IgD-negative memory B cell (primary cell): ENCODE measurements around the gene CD320. TPM values are rescaled to one million over a fixed set of nuclear protein-coding genes. Genes with fewer than 3 reads are reported as not detected.
"Not testable (repeated sequence)": the region's sequence is repeated elsewhere in the genome, so short reads cannot be mapped to it uniquely, and the experiment has no call there.

Experiments used
- H3K27ac Mint-ChIP-seq, 3 donors: one replicate each; pipeline ENCODE4 v1.8.0; 2020 to 2022; ENCODE audit warnings: mild to moderate bottlenecking in 3 of 3, mixed read lengths in 3 of 3, moderate library complexity in 1 of 3
- H3K27me3 Mint-ChIP-seq: one replicate; pipeline ENCODE4 v1.8.0; 2021; ENCODE audit warnings: mixed read lengths
- H3K36me3 Mint-ChIP-seq: one replicate; pipeline ENCODE4 v1.8.0; 2020; ENCODE audit warnings: mild to moderate bottlenecking, mixed read lengths
- H3K4me1 Mint-ChIP-seq, 3 donors: one replicate each; pipeline ENCODE4 v1.8.0; 2020 to 2022; ENCODE audit warnings: mixed read lengths in 3 of 3, mild to moderate bottlenecking in 1 of 3
- H3K4me3 Mint-ChIP-seq, 4 donors: one replicate each; pipeline ENCODE4 v1.8.0; 2020 to 2022; ENCODE audit warnings: mild to moderate bottlenecking in 4 of 4, mixed read lengths in 4 of 4, moderate library complexity in 3 of 4
- H3K9me3 Mint-ChIP-seq, 3 donors: one replicate each; pipeline ENCODE4 v1.8.0; 2020 to 2021; ENCODE audit warnings: mixed read lengths in 3 of 3, mild to moderate bottlenecking in 1 of 3
- polyA plus RNA-seq: library from polyadenylated mRNA; unstranded; fragments of 300-500 nt; fragmentation: Illumina TruSeq; gene quantifications from one replicate; pipeline ENCODE4 v1.2.3, GENCODE V29; 2021

The CD320 gene
- polyA plus RNA-seq: 34.4 TPM

DNA sequence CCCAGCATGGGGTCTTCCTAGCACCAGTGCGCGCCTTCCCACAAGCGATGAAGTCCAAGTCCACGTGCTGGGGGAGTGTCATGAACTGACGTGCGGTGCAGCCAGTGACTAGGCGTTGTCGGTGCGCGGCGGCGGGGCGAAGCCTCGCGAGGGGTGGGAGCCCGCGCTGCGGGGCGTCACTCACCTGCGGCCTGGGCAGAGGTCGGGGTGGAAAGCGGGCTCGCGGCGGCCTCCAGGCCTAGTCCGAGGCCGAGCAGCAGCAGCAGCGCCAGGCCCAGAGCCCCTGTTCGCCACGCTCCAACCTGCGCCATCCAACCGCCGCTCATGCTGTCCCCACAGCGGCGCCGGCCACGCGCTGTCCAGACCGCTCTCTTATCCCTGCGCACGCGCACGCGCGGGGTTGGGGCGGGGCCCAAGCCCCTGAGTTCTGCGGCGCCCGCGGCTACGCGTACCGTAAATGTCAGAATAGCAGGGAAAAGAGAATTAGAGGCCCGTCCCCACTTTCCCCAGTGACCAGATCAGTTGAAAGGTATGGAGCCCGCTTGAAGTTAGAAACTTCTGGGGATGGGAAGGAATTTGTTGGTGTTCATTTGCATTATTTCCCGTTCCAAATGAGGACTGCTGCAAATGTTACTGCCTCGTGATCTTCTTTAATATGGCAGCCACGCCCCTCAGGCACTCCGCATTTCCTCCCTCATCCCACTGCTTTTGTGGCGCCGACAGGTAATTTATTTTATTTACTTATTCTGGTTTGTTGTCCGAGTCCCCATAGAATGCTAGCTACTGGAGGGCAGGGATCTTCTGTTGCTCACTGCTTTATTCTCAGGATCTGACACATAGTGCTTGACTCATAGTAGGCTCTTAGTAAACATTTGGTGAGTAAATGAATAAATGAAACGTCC lies at the start of gene CD320:
Gene CD320, minus strand, starts transcription at position 394 of the 902 bp plus-strand sequence. Its CDS starts 68 bp downstream, at position 326.
- Mint-ChIP-seq H3K36me3 (no peaks in the 10 kb centered on the region), H3K27me3 (no peaks in the 10 kb centered on the region), H3K4me1 (peaks cover 15 to 24% (median 18%) of the 10 kb centered on the region in 3 donors), H3K4me3 (peak within 1 kb of the TSS; percentile 86 to 98 (median 92)), H3K27ac (peak within 1 kb of the TSS; percentile 65 to 89 (median 89)), H3K9me3 (no peaks in the 10 kb centered on the region)

DNA sequence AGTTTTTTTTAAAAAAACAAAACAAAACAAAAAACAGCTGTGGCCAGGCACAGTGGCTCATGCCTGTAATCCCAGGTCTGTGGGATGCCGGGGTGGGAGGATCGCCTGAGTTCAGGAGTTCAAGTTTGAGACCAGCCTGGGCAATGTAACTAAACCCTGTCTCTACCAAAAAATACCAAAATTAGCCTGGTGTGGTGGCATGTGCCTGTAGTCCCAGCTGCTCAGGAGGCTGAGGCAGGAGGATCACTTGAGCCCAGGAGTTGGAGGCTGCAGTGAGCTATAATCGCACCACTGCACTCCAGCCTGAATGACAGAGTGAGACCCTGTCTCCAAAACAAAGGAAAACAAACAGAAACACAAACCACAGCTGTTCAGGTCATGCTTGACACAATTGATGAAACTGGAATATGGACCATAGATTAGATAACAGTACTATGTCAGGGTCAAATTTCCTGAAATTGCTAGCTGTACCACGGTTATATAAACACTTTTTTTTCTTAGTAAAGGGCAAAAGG lies 48.9 kb upstream of the CD320 start:
- H3K27me3 Mint-ChIP-seq: peaks cover 7% of the 10 kb centered on the region
- peaks cover 2 to 4% (median 2%) of the 10 kb centered on the region in 3 donors for H3K4me1 Mint-ChIP-seq
- peak overlapping the region in 1 of 3 donors; percentile 26 for H3K27ac Mint-ChIP-seq
- H3K36me3 Mint-ChIP-seq: no peaks in the 10 kb centered on the region
- H3K4me3 Mint-ChIP-seq: no peak overlapping the region
- peaks cover 0 to 6% (median 4%) of the 10 kb centered on the region in 3 donors for H3K9me3 Mint-ChIP-seq

DNA sequence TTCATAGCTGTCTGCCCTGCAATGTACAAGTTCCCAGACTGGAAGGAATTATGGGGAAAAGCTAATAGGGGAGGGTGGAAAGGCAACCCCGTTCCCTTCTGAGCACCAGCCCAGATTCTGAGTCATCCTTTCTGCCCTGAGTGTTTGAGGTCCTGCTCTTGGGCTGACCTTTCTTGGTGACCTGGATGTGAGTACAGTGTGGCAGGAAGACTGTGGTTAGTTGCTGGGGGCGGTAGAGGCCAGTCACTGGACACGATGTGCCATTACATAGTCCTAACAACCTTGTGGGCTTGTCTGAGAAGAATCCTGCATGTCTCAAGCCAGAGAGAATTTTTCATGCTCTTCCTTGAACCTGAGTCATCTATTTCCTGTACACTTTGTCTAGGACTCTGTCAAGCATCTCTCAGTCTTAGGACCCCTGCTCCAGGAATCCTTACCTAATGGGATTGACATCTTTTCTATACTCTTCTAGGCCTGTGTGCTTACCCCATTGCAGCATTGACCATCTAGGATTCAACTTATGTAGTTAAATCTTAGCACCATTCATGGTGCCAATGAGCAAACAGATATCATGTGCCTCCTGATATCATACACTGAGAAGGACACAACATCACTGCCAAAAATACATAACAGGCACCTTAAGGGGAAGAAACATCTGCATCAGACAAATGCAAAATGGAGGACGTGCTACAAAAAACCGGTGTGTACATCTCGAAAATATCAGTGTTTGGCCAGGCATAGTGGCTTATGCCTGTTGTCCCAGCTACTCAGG lies 47.7 kb upstream of the CD320 start:
- no peaks in the 10 kb centered on the region for H3K36me3 Mint-ChIP-seq
- H3K4me1 Mint-ChIP-seq: peaks cover 2 to 4% (median 2%) of the 10 kb centered on the region in 3 donors
- H3K27me3 Mint-ChIP-seq: peaks cover 5% of the 10 kb centered on the region
- H3K9me3 Mint-ChIP-seq: peaks cover 0 to 6% (median 4%) of the 10 kb centered on the region in 3 donors
- H3K27ac Mint-ChIP-seq: no peak overlapping the region
- no peak overlapping the region for H3K4me3 Mint-ChIP-seq

- not testable (repeated sequence) for H3K4me1 Mint-ChIP-seq, H3K9me3 Mint-ChIP-seq, H3K27me3 Mint-ChIP-seq, H3K27ac Mint-ChIP-seq, H3K4me3 Mint-ChIP-seq, H3K36me3 Mint-ChIP-seq
Observed at GRCh38 chr19:8352845-8353244, 44.7 kb upstream of the CD320 start.

DNA sequence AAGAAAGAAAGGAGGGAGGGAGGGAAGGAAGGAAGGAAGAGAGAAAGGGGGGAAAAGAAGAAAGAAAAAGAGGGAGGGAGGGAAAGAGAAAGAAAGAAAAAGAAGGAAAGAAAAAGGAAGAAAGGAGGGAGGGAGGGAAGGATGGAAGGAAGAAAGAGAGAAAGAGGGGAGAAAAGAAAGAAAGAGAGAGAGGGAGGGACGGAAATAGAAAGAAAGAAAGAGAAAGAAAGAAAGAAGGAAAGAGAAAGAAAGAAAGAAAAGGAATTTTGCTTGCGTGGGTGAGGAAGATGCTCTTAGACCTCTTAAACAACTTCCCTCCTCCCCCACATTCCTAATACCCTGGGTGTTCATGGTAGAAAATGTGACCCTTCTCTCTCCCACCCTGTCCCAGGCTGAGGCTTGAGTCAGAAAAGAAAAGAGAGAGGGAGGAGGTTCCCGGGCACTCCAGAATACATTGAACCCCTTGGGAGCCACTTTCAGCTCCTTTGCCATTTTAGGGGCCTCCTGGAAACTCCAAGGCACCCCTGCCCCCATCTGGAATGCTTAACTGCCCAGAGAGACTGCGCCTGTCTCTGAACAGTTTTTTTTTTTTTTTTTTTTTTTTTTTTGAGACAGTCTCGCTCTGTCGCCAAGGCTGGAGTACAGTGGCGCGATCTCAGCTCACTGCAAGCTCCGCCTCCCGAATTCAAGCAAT lies 44.1 kb upstream of the CD320 start:
- Mint-ChIP-seq H3K27ac (no peak overlapping the region), H3K9me3 (peaks cover 0 to 6% (median 4%) of the 10 kb centered on the region in 3 donors), H3K4me3 (no peak overlapping the region), H3K36me3 (no peaks in the 10 kb centered on the region), H3K4me1 (peaks cover 2 to 4% (median 3%) of the 10 kb centered on the region in 3 donors), H3K27me3 (peaks cover 9% of the 10 kb centered on the region)

DNA sequence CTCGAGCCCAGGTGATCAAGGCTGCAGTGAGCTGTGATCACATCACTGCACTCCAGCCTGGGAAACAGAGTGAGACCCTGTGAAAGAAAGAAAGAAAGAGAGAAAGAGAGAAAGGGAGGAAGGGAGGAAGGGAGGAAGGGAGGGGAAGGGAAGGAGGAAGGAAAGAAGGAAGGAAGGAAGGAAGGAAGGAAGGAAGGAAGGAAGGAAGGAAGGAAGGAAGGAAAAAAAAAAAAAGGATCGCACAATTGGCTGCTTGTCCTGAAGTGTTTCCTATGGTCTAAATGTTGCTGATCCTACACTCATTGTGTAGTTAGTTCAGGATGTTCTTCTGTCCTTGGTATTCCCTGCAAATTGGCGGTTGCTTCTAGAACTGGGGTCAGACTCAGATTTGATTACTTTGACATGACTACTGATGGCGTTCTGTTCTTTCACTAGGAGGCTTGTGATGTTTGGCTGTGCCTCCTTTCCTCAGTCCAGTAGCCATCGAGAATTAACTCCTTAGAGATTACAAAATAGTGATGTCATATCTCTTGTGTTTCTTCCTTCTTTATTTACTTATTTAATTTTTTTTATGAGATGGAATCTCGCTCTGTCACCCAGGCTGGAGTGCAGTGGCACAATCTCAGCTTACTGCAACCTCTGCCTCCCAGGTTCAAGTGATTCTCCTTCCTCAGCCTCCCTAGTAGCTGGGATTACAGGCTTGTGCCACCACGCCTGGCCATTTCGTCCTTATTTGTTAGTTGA lies 41.6 kb upstream of the CD320 start:
- H3K27ac Mint-ChIP-seq: not testable (repeated sequence)
- H3K27me3 Mint-ChIP-seq: peaks cover 11% of the 10 kb centered on the region

DNA sequence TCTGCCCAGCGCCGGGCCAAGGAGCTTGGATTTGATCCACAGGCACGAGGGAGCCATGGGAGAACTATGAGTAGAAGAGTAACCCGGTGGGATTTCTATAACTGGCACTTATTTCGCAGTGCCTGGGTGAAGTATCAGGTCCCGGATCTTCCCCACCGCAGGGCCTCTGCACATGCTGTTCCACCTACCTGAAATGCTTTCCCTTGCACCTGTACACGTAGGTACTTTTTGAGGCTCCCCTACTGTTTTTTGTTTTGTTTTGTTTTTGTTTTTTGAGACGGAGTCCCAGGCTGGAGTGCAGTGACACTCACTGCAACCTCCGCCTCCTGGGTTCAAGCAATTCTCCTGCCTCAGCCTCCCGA lies 35.3 kb upstream of the CD320 start:
- H3K27ac Mint-ChIP-seq: peak overlapping the region in 1 of 3 donors; percentile 35
- peak overlapping the region; percentile 68 to 93 (median 78) for H3K4me3 Mint-ChIP-seq
- H3K36me3 Mint-ChIP-seq: peaks cover 3% of the 10 kb centered on the region
- H3K4me1 Mint-ChIP-seq: peaks cover 0 to 5% (median 0%) of the 10 kb centered on the region in 3 donors
- peaks cover 33% of the 10 kb centered on the region for H3K27me3 Mint-ChIP-seq
- H3K9me3 Mint-ChIP-seq: no peaks in the 10 kb centered on the region

More for the DNA sequence above, 41.6 kb upstream of the CD320 start:
- H3K36me3 Mint-ChIP-seq, H3K4me1 Mint-ChIP-seq, H3K9me3 Mint-ChIP-seq, H3K4me3 Mint-ChIP-seq: not testable (repeated sequence)

DNA sequence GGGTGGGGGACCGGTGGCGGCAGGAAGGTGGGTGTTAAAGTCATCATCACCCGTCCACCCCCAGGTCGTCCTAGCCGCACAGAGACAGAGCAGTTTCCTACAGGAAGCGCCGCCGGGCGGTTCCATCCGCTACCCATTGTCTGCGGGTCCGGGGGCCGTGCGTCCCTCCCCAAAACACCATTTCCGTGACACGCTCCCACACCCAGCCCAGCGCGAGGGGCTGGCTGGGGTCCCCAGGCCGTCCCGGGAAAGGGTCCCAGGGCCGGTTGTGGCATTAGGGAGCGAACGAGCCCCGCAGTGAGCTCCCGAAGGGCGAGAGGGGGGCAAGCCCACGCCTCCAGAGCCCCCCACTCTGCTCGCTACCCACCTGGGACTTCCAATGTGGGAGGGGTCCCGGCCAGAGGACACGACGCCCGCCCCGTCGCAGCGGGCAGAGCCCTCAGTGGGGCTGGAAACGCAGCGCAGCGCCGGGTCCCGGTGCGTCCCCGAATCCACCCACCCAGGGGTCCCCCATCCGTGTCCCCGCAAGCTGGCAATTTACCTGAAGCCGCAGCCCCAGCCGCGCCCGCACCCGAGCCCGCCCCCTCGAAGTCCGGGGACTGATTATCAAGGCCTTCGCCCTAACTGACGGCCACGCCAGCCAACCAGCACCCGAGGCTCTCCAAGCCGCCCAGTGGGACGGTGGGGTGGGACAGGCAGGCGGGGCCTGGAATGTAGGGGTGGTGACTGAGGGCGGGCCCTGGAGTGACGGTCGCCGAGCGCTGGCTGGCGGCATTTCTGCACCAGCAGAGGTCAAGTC lies 34.7 kb upstream of the CD320 start, which contains the start of gene KANK3:
Gene KANK3, minus strand, starts transcription at position 579 of the 799 bp plus-strand sequence. CDS start 5,434 bp downstream, outside the sequence.
- Mint-ChIP-seq H3K27me3 (peaks cover 36% of the 10 kb centered on the region), H3K4me1 (peaks cover 0 to 5% (median 0%) of the 10 kb centered on the region in 3 donors), H3K9me3 (no peaks in the 10 kb centered on the region), H3K27ac (peak within 1 kb of the TSS in 2 of 3 donors; percentile 35 to 59), H3K36me3 (peaks cover 5% of the 10 kb centered on the region), H3K4me3 (peak within 1 kb of the TSS; percentile 68 to 93 (median 80))

DNA sequence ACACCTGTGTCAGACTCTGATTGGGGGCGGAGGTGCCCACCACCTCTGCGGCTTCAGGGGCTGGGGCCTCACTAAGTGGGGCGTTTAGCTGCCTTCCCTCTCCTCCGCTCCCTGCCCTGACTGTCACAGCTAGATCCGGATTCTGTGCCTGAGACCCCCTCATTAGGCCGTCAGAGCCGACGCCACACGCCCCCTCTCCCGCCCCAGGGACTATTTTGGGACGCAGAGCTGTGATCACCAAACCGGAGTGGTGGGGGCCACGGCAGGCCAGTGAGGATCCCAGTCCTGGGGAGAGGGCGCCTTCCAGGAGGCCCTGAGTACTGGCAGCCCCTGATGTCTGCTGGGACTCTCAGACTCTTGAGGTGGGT lies 34.1 kb upstream of the CD320 start:
- no peaks in the 10 kb centered on the region for H3K9me3 Mint-ChIP-seq
- peak overlapping the region in 2 of 4 donors; percentile 12 to 87 for H3K4me3 Mint-ChIP-seq
- peaks cover 36% of the 10 kb centered on the region for H3K27me3 Mint-ChIP-seq
- H3K27ac Mint-ChIP-seq: peak overlapping the region in 1 of 3 donors; percentile 59
- H3K4me1 Mint-ChIP-seq: peaks cover 0 to 5% (median 0%) of the 10 kb centered on the region in 3 donors
- peaks cover 5% of the 10 kb centered on the region for H3K36me3 Mint-ChIP-seq

GRCh38 chr19:8341504-8341903 lies 33.3 kb upstream of the CD320 start:
- not testable (repeated sequence) for H3K4me1 Mint-ChIP-seq, H3K4me3 Mint-ChIP-seq, H3K9me3 Mint-ChIP-seq, H3K27ac Mint-ChIP-seq, H3K36me3 Mint-ChIP-seq
- peaks cover 41% of the 10 kb centered on the region for H3K27me3 Mint-ChIP-seq

DNA sequence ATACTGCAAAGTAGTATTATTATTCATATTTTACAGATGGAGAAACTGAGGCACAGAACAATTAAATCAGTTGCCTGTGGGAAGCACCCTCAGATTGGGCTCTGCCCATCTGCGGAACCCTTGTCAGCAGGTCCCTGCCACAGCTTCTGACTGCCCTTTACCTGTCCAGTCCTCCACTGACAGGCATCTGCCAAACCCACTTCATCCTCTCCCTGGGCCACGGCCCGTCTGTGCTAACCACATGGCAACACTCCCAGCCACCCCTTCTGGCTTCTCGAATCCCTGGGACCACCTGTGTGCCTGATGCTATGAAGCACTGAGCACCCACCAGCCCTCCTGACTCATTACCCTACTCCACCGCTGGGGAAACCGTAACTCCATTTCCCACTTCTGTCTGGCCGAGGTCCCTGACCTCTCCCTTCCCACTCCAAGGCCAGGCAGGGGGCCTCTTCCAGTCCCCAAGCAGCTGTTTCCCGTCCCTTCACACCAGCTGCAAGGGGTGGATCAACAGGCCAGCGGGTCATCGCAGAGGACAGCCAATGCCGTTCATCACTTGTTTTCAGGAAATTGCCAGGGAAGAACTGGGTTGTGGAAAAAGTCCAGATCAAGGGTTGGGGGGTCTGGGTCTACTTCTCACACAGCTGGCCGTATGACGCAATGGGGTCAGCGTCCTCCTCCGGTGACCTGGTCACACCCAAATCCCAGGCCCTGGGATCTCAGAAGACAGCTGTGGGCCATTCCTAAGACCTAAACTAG lies 32.4 kb upstream of the CD320 start:
- peak overlapping the region in 1 of 3 donors; percentile 87 for H3K27ac Mint-ChIP-seq
- H3K27me3 Mint-ChIP-seq: peaks cover 50% of the 10 kb centered on the region
- no peaks in the 10 kb centered on the region for H3K9me3 Mint-ChIP-seq
- H3K36me3 Mint-ChIP-seq: peaks cover 5% of the 10 kb centered on the region
- peak overlapping the region in 1 of 4 donors; percentile 13 for H3K4me3 Mint-ChIP-seq
- peaks cover 3 to 5% (median 4%) of the 10 kb centered on the region in 3 donors for H3K4me1 Mint-ChIP-seq

DNA sequence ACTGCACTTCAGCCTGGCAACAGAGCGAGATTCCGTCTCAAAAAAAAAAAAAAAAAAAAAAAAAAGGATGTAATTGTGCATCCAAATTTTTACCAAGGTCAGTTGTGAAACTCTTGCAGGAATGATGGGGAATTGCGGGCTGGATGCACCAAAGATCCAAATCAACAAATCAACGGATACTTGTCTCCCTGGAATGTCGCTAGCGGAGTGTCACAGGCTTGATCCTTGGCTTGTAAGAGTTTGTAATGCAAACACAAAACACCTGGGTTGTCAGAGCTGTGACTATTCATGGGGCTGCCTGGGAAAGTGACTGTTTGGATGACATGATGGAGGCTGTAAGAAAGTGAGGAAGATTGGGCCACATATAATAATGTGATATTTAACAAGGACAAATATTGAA lies 30.7 kb upstream of the CD320 start:
- H3K27ac Mint-ChIP-seq: peak overlapping the region in 1 of 3 donors; percentile 69
- peaks cover 5% of the 10 kb centered on the region for H3K36me3 Mint-ChIP-seq
- no peak overlapping the region for H3K4me3 Mint-ChIP-seq
- peaks cover 3 to 5% (median 4%) of the 10 kb centered on the region in 3 donors for H3K4me1 Mint-ChIP-seq
- H3K27me3 Mint-ChIP-seq: peaks cover 49% of the 10 kb centered on the region
- H3K9me3 Mint-ChIP-seq: no peaks in the 10 kb centered on the region

DNA sequence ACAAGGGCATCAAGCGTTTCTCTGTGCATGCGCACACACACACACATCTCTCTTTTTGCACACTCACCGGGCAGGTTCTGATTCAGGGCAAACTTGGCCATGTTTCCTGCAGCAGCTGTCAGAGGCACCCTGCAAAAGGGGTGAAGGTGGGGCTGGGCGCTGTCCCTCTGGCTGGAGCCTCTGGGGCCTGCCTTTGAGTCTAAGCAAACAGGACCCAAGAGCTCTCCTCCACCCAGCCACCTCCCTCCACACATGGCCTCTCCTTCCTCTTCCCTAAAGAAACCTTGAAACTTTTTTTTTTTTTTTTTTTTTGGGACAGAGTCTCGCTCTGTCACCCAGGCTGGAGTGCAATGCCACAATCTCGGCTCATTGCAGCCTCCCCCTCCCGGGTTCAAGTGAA lies 29.6 kb upstream of the CD320 start:
- H3K4me3 Mint-ChIP-seq: no peak overlapping the region
- H3K9me3 Mint-ChIP-seq: no peaks in the 10 kb centered on the region
- H3K4me1 Mint-ChIP-seq: peaks cover 0 to 4% (median 3%) of the 10 kb centered on the region in 3 donors
- H3K27me3 Mint-ChIP-seq: peaks cover 44% of the 10 kb centered on the region
- peaks cover 5% of the 10 kb centered on the region for H3K36me3 Mint-ChIP-seq
- H3K27ac Mint-ChIP-seq: no peak overlapping the region
